Common myeloid progenitor, CD34-positive (primary cell): ENCODE data around the gene YBX2. TPM values are rescaled to one million over a fixed set of nuclear protein-coding genes. Genes with fewer than 3 reads are reported as not detected.
"Not testable (repeated sequence)": the region's sequence is repeated elsewhere in the genome, so short reads cannot be mapped to it uniquely, and the experiment has no call there.

Source experiments
- CTCF ChIA-PET: fragments of 350-600 bp; sonication (Branson Sonifier 250); formaldehyde crosslinking; loops from one replicate; lab custom pipeline; 2021; ENCODE audit warnings: antibody characterized with exemption; lab: Charles Lee
- POLR2A ChIA-PET: fragments of 350-600 bp; sonication (Branson Sonifier 250); formaldehyde crosslinking; loops from one replicate; lab custom pipeline; 2021; ENCODE audit warnings: antibody characterized with exemption; lab: Charles Lee
- DNase-seq, 3 donors: peaks; one replicate each; pipeline versions ENCODE4 v3.0.0 to v3.0.0-alpha.2; 2013
- H3K27ac ChIP-seq, 2 experiments: 1 replicate in 1 of 2; 2 replicates in 1 of 2; pipeline ENCODE4 v1.7.0; 2013; ENCODE audit warnings: inconsistent platforms in 2 of 2, low read length in 2 of 2, mild to moderate bottlenecking in 2 of 2, low read depth in 1 of 2, moderate library complexity in 1 of 2; ENCODE audit not compliant: severe bottlenecking in 2 of 2, insufficient read depth in 1 of 2, poor library complexity in 1 of 2
- H3K27me3 ChIP-seq, 5 experiments: replicated peaks in 2 of 5; 1 replicate in 3 of 5; 2 replicates in 2 of 5; pipeline versions ENCODE4 v1.6.1 to v1.7.0; 2013; ENCODE audit warnings: low read length in 4 of 5, mild to moderate bottlenecking in 2 of 5, moderate library complexity in 2 of 5, inconsistent platforms in 1 of 5; ENCODE audit not compliant: insufficient read depth in 5 of 5, control insufficient read depth in 4 of 5
- H3K36me3 ChIP-seq, 4 experiments: 1 replicate in 2 of 4; 2 replicates in 2 of 4; pipeline versions ENCODE4 v1.6.1 to v1.7.0; 2013; ENCODE audit warnings: low read length in 3 of 4, control low read depth in 1 of 4, mild to moderate bottlenecking in 1 of 4; ENCODE audit not compliant: control insufficient read depth in 4 of 4, insufficient read depth in 4 of 4
- H3K4me1 ChIP-seq, 4 experiments: 1 replicate in 3 of 4; 2 replicates in 1 of 4; pipeline versions ENCODE4 v1.6.1 to v1.7.1; 2013; ENCODE audit warnings: low read length in 3 of 4, mild to moderate bottlenecking in 3 of 4, control low read depth in 1 of 4, inconsistent platforms in 1 of 4, moderate library complexity in 1 of 4; ENCODE audit not compliant: control insufficient read depth in 4 of 4, insufficient read depth in 4 of 4; ENCODE audit errors: control extremely low read depth in 1 of 4
- H3K4me3 ChIP-seq, 7 experiments: 1 replicate in 4 of 7; 2 replicates in 3 of 7; pipeline versions ENCODE4 v1.5.1 to v1.7.0; 2013; ENCODE audit warnings: mild to moderate bottlenecking in 7 of 7, low read length in 6 of 7, moderate library complexity in 6 of 7, inconsistent platforms in 2 of 7, low read depth in 2 of 7, control low read depth in 1 of 7; ENCODE audit not compliant: insufficient read depth in 4 of 7, control insufficient read depth in 1 of 7; ENCODE audit errors: extremely low read depth in 1 of 7
- H3K9me3 ChIP-seq, 5 experiments: 1 replicate in 4 of 5; 2 replicates in 1 of 5; pipeline versions ENCODE4 v1.6.1 to v1.7.1; 2013; ENCODE audit warnings: low read length in 4 of 5, mild to moderate bottlenecking in 2 of 5, inconsistent platforms in 1 of 5, low read depth in 1 of 5, moderate library complexity in 1 of 5; ENCODE audit not compliant: control insufficient read depth in 4 of 5, insufficient read depth in 2 of 5; ENCODE audit errors: control extremely low read depth in 1 of 5
- WGBS: methylation state at CpG from one replicate; pipeline ENCODE4 v1.1.5; 2013; ENCODE audit not compliant: insufficient coverage; 5-methylcytosine and 5-hydroxymethylcytosine counted together
- polyA plus RNA-seq: library from polyadenylated mRNA; unstranded; fragments of 120-200 nt; gene quantifications from one replicate; pipeline ENCODE4 v1.2.1, GENCODE V29; 2013

YBX2 gene
- 0.55 TPM for polyA plus RNA-seq

GRCh38 chr17:7294614-7295153 is at the start of gene YBX2:
Gene YBX2, minus strand, starts transcription at chr17:7294639. Its CDS starts 139 bp downstream, at chr17:7294500.
- Histone ChIP-seq H3K27ac (no peak within 1 kb of the TSS), H3K27me3 (peaks cover 0 to 43% (median 14%) of the 10 kb centered on the region in 5 experiments), H3K4me3 (peak within 1 kb of the TSS in 6 of 7 experiments; percentile 23 to 70 (median 52)), H3K4me1 (peaks cover 0 to 26% (median 24%) of the 10 kb centered on the region in 4 experiments), H3K36me3 (no peaks in the 10 kb centered on the region), H3K9me3 (no peaks in the 10 kb centered on the region)
- ChIA-PET POLR2A (no interaction called here), CTCF (no interaction called here)
- 1% methylated on average over 23 of the region's 57 CpGs for WGBS
- DNase-seq, result peak; percentile 69 to 83 (median 73)

- POLR2A ChIA-PET, result interaction anchor here (0.7 kb wide), 1 partner anchor 498 kb away, joined by 3 read pairs; no protein-coding TSS in a partner anchor
- no peaks in the 10 kb centered on the region for H3K27me3 ChIP-seq
- H3K36me3 ChIP-seq, result peaks cover 14 to 83% (median 61%) of the 10 kb centered on the region in 4 experiments
- no peak for DNase-seq
- CTCF ChIA-PET, result interaction anchor here (1.2 to 18.5 kb wide), 4 partner anchors 9 to 83 kb away, joined by 3 to 314 read pairs (median 6); partner anchors contain the start of gene NEURL4
- H3K27ac ChIP-seq, result no peak overlapping the region
- H3K4me1 ChIP-seq, result peaks cover 0 to 2% (median under 1%) of the 10 kb centered on the region in 4 experiments
- H3K9me3 ChIP-seq, result no peaks in the 10 kb centered on the region
- 90% methylated on average over 9 of the region's 15 CpGs for WGBS
- no peak overlapping the region for H3K4me3 ChIP-seq
These were observed 48.8 kb upstream of the YBX2 start for GRCh38 chr17:7343250-7343649.

GRCh38 chr17:7341842-7342241 is 47.4 kb upstream of the YBX2 start:
- no peak overlapping the region for H3K4me3 ChIP-seq
- no peak for DNase-seq
- WGBS, result 100% methylated on average over 5 of the region's 13 CpGs
- H3K4me1 ChIP-seq, result peaks cover 5 to 16% (median 13%) of the 10 kb centered on the region in 4 experiments
- CTCF ChIA-PET, result interaction anchor here (18.5 kb wide), 1 partner anchor 16 kb away, joined by 314 read pairs; the partner anchor contains the start of gene NEURL4
- peaks cover 11 to 73% (median 51%) of the 10 kb centered on the region in 4 experiments for H3K36me3 ChIP-seq
- H3K27me3 ChIP-seq, result no peaks in the 10 kb centered on the region
- POLR2A ChIA-PET, result no interaction called here
- H3K9me3 ChIP-seq, result no peaks in the 10 kb centered on the region
- H3K27ac ChIP-seq, result no peak overlapping the region

- Histone ChIP-seq H3K4me3 (no peak overlapping the region), H3K9me3 (no peaks in the 10 kb centered on the region), H3K27ac (no peak overlapping the region), H3K4me1 (peaks cover 9 to 32% (median 29%) of the 10 kb centered on the region in 4 experiments), H3K27me3 (no peaks in the 10 kb centered on the region), H3K36me3 (peaks cover 5 to 57% (median 42%) of the 10 kb centered on the region in 4 experiments)
- no peak for DNase-seq
- WGBS, result 100% methylated on average over 1 of the region's 2 CpGs
- ChIA-PET CTCF (interaction anchor here (1.2 to 18.5 kb wide), 4 partner anchors 9 to 49 kb away, joined by 3 to 314 read pairs (median 24); partner anchors contain the start of gene NEURL4), POLR2A (no interaction called here)
These were observed 45.7 kb upstream of the YBX2 start for GRCh38 chr17:7340179-7340578.

GRCh38 chr17:7337600-7337999 is 43.2 kb upstream of the YBX2 start:
- H3K4me1 ChIP-seq, result peaks cover 9 to 40% (median 34%) of the 10 kb centered on the region in 4 experiments

GRCh38 chr17:7336240-7337175 is 42.1 kb upstream of the YBX2 start, which contains the start of gene ACAP1:
Gene ACAP1, plus strand, starts transcription at chr17:7336529. Its CDS starts 206 bp downstream, at chr17:7336735.
- Histone ChIP-seq H3K27ac (peak within 1 kb of the TSS; percentile 46 to 79), H3K36me3 (peaks cover 2 to 24% (median 15%) of the 10 kb centered on the region in 4 experiments)
- WGBS, result 3% methylated on average over 9 of the region's 17 CpGs

More at GRCh38 chr17:7337600-7337999, 43.2 kb upstream of the YBX2 start:
- POLR2A ChIA-PET, DNase-seq, H3K27me3 ChIP-seq, H3K9me3 ChIP-seq: not testable (repeated sequence)
- CTCF ChIA-PET, result interaction anchor here (0.7 to 18.5 kb wide), 9 partner anchors 8 to 123 kb away, joined by 3 to 314 read pairs (median 8); partner anchors contain the start of gene NEURL4
- peaks cover 5 to 34% (median 20%) of the 10 kb centered on the region in 4 experiments for H3K36me3 ChIP-seq
- peak overlapping the region in 1 of 2 experiments; percentile 79 for H3K27ac ChIP-seq
- WGBS, result 27% methylated on average over 6 of the region's 7 CpGs
- H3K4me3 ChIP-seq, result peak overlapping the region in 6 of 7 experiments; percentile 67 to 83 (median 78)

More at GRCh38 chr17:7336240-7337175, 42.1 kb upstream of the YBX2 start, which contains the start of gene ACAP1:
- POLR2A ChIA-PET, result interaction anchor here (0.5 to 1.2 kb wide), 7 partner anchors 15 to 837 kb away, joined by 3 to 4 read pairs (median 3); no protein-coding TSS in a partner anchor
- DNase-seq, result peak in 2 of 3 donors; percentile 68 to 69
- Histone ChIP-seq H3K9me3 (no peaks in the 10 kb centered on the region), H3K4me1 (peaks cover 12 to 49% (median 45%) of the 10 kb centered on the region in 4 experiments), H3K27me3 (no peaks in the 10 kb centered on the region), H3K4me3 (peak within 1 kb of the TSS; percentile 51 to 83 (median 76))
- CTCF ChIA-PET, result interaction anchor here (0.6 to 18.5 kb wide), 13 partner anchors 9 to 116 kb away, joined by 3 to 314 read pairs (median 6); partner anchors contain the start of genes ACADVL, DLG4 and NEURL4
